HG02798 (cell line): ENCODE data around the gene FPR1.

Source experiments
- ATAC-seq: cut with Tn5 transposase; IDR thresholded peaks from one replicate; pipeline ENCODE4 v1.9.1; 2021; ENCODE audit warnings: mild to moderate bottlenecking; ENCODE audit not compliant: unreplicated experiment, poor library complexity

Gene FPR1, protein sequence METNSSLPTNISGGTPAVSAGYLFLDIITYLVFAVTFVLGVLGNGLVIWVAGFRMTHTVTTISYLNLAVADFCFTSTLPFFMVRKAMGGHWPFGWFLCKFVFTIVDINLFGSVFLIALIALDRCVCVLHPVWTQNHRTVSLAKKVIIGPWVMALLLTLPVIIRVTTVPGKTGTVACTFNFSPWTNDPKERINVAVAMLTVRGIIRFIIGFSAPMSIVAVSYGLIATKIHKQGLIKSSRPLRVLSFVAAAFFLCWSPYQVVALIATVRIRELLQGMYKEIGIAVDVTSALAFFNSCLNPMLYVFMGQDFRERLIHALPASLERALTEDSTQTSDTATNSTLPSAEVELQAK

GRCh38 chr19:51751655-51752054, at the start of gene FPR1:
TSS of gene FPR1 (minus strand) at chr19:51751878. CDS start at chr19:51746994, 4,884 bp downstream.
- ATAC-seq, result no peak

DNA sequence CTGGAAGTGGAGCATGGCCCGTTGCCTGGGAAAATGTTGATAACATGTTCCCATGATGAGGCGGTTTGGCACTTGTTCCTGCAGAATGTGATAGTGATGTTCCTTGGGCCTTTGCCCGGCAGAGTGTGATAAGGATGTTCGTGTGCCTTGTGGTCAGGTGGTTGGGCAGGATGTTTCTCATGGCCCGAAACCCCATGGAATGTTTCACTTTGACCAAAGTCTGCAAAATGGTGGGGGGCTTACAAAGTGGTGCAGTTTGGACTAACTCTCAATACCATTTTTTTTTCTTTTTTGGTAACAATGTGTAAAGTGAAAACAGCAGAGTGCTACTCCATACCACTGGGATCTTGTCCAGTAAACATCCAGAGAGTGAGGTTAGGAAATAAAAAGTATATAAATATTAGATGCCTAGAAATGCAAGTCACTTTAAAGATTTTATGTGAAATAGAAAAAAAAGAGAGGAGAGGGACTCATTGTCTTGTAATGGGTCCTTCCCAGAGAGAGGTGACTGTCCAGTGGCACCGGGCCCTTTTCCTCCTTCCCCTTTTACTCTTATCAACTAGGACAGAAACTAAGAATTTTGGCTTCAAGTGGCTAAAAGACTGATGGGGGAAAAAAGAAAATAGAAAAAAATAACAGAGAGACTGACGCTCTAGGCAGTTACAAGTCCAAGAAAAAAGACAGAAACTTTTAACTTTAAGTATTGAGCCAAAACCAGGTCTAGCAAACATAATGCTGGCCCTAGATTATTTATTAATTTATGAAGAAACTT, 49.0 kb upstream of the FPR1 start:
- no peak for ATAC-seq

DNA sequence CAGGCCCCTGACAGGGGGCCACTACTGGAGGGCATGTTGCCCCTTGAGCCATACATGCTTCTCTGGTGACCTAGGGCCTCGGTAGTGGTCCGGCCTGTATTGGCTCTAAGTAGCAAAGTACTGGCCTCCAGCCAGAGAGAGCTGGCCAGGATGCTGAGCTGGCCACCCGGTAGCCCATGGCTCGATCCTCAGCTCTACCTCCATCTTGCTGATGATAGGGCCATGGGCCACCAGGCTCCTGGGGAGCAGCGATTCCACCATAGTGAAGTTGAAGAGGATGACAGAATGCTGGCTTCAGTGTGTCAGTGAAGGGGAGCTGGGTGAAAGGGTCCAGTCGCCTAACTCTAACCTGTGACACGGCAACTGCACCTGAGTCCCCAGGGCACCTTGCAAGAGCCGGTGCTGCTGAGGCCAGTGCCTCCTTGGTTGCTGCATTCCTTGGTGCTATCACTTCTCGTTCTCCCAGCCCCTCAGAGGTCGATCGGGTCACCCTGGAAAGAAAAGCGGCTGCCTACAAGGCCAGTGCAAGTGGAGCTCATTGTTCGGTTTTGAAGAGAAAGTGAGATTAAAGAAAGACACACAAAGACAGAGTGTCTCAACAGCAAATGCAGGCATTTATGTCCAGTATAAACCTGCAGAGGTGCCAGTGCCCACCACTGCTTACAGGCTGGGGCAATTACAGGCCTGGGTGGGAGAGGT, 48.2 kb upstream of the FPR1 start:
- ATAC-seq, result no peak

DNA sequence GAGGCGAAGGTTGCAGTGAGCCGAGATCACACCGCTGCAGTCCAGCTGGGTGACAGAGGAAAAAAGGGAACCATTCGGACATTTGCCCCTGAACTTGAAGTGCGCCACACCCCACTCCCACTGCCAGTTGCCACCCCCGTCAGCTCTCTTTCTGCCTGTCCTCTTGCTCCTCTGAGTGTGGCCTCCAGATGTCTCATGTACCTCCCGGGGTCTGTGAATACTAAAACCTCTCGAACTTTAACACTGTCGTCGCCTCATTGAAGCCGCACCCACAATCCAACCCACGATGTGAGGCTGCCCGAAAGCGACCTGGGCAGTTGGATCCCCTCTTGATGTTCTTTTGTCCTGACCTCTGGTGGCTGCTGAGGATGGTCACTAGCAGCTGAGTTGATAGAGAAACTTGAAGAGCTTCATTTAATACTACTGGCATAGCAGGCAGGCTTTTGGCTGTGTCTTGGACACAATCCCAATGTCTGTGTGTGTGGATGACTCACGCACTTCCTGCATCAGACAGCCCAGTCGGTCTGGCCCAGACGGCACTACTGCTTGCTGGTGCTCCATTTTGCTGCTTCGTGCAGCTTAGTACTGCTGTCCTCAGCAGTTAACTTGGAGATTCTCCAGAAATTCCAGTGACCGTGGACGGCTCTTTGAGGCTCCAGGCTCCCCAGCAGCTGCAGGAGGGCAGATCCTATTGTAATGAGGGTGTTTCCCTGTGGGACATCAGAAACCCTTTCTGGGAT, 47.5 kb upstream of the FPR1 start:
- no peak for ATAC-seq

- ATAC-seq, result no peak
These were observed 46.4 kb upstream of the FPR1 start for GRCh38 chr19:51798062-51798461.

GRCh38 chr19:51797480-51797879, 45.8 kb upstream of the FPR1 start:
- no peak for ATAC-seq

DNA sequence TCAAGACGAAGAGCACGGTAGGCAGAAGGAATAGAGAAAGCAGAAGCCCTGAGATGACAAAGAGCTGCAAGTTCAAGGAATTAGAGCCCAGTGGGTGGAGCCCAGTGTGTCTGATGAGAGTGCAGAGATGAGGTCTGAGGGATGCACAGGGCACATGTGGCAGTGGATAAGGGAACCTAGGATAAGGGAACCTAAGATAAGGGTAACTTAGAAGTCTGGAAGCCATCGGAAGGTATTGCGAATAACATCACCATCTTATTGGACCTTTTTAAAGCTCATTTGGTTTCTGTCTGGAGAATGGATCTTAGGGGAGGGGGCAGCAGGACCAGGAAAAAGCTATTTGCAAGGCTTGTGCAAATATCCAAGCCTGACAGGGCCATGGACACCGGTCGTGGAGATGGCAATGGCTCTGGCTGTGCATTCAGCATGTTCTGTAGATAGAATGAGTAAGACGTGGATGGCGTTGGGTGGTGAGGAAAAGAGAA, 44.6 kb upstream of the FPR1 start:
- no peak for ATAC-seq

DNA sequence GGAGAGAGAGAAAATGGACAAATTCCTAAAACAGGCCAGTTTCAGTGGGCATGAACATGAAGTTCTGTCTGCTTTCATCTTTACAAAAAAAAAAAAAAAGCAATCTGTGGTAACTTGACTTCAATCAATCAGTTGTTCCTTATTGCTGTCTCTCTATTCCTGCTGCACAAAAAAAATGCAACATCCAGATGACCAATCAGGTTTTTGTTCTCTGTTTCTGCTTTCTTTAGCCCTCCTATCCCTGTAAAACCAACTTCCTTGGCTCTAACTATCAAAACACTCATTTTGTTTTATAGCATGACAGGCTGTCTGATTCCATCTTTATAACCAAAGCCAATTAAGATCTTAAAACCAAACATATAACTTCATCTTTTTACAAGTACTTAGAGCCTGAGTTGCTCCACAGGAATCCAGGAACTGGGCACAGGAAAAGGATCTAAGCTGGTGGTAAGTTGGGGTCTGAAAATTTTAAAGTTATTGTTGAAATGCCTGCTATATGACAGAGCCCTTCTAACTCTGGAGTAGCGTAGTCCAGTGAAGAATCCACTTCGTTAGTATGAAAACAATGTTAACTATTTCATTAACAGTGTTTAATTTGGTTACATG, 43.3 kb upstream of the FPR1 start, which contains the start of gene FPR3:
Gene FPR3, plus strand, starts transcription at position 273 of the 606 bp plus-strand sequence. CDS start 28,592 bp downstream, outside the sequence.
- no peak for ATAC-seq

GRCh38 chr19:51793994-51794393, 42.3 kb upstream of the FPR1 start:
- ATAC-seq, result no peak

- ATAC-seq, result no peak
These were observed 41.3 kb upstream of the FPR1 start for GRCh38 chr19:51792932-51793331.

GRCh38 chr19:51789061-51789795, 37.5 kb upstream of the FPR1 start:
- no peak for ATAC-seq

GRCh38 chr19:51788029-51788428, 36.4 kb upstream of the FPR1 start:
- ATAC-seq, result no peak

GRCh38 chr19:51786646-51787494, 35.2 kb upstream of the FPR1 start:
- ATAC-seq, result no peak

DNA sequence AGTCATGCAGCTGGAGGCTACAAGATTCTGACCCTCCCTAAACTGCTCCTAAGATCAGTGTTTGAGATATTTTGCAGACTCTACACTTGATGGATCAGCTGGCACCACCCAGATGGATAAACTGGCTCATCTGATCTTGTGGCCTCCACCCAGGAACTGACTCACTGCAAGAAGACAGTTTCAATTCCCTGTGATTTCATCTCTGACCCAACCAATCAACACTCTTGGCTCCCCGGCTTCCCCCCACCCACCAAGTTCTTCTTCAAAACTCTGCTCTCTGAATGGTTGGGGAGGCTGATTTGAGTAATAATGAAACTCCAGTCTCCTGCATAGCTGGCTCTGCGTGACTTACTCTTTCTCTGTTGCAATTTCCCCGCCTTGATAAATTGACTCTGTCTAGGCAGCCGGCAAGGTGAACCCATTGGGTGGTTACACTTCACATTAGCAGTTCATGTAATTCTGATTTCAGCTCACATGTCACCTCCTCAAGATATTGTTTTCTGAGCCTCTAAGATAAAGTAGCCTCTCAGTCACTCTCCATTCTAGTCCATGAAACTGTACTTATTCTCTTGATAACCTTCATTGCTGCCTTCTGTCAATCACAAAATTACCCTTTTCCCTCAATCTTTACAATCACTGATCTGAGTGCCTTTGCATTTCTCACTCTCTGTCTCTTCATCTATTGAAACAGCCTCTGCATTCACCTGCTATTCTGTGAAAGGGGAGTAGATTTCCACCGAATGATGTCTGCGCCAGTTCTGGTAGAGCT, 33.4 kb upstream of the FPR1 start:
- ATAC-seq, result no peak

DNA sequence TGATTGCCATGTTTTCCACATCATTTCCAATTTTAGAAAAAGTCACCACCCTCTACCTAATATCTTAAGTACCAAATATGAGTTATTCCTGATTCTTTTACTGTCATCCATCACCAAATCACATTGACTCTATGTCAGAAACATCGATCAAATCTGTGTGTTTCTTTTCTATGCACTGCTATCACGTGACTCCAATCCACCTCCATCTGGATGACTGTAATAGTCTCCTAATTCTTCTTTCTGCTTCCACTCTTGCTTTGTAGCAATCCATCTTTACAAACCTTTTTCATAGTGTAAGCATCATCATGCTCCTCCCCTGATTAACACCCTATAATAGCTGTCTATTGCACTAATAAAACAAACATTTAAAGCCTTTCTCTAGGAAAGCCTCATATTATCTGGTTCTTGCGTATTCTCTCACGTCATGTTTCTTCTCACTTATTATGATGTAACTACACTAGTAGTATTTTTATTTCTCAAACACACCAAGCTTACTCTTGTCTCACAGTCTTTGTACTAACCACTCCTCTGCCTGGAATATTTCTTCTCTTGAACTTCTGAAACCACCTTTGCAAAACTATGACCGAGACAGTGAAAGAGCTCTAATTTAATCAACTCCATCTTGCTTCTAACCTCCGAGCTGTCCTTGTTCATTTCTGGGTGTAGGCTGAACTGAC, 32.6 kb upstream of the FPR1 start:
- ATAC-seq, result no peak

DNA sequence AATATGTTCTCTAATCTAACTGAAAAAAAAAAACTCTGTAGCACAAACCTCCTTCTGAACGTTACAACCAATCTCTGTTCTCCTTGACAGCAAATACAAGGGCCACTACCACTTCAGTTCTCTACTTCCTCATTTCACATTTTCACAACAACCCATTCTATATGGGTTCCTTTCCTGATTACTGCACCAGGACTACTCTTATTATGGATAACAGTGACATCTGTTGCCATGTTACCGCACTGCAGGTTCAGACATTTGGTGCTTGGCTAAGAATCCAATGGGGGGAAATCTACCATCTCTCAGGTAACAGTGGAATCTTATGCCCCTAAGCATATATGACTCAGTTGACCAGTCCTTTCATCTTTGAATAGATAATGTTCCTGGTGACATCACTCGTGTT, 31.7 kb upstream of the FPR1 start:
- no peak for ATAC-seq

- ATAC-seq, result no peak
These were observed 30.3 kb upstream of the FPR1 start for GRCh38 chr19:51781999-51782398.
